Measurements from ENCODE around the gene MRPS7. TPM values are rescaled to one million over a fixed set of nuclear protein-coding genes. Genes with fewer than 3 reads are reported as not detected.
A peak's percentile ranks its signal among the peaks of the same experiment; 100 is the strongest.
"Not testable (repeated sequence)": the region's sequence is repeated elsewhere in the genome, so short reads cannot be mapped to it uniquely, and the experiment has no call there.

Gene MRPS7
- total RNA-seq, 1 experiment from 2014 or later = 48.8 TPM

DNA sequence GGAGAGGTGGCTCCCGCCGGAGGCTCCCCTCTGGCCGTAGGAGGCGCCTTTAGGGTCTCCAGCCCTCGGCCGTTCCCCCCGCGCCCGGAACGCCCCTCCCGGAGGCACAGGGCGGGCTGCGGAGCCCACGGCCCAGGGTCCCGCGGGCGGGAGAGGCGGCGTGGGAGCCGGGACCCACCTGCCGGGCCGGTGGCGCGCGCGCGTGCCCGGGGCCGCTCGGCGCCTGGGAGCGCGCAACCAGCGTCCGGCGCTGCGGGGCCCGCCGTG is 9.2 kb downstream of the MRPS7 start, which contains the start of gene MIF4GD:
Gene MIF4GD, minus strand, starts transcription at position 266 of the 267 bp plus-strand sequence. CDS start 1,036 bp downstream, outside the sequence.
- Histone ChIP-seq H3K36me3 (ENCODE audit: insufficient read depth, low read length) (peaks cover 14% of the 10 kb centered on the region), H3K9ac (ENCODE audit: low read length) (peak within 1 kb of the TSS; percentile 98), H2AFZ (ENCODE audit: low read length) (peak within 1 kb of the TSS; percentile 84), H3K9me3 (ENCODE audit: low read length) (no peaks in the 10 kb centered on the region), H3K27me3 (ENCODE audit: low read length) (no peaks in the 10 kb centered on the region), H3K4me2 (ENCODE audit: low read depth, low read length, poor library complexity, severe bottlenecking) (peak within 1 kb of the TSS; percentile 94), H4K20me1 (ENCODE audit: insufficient read depth, low read depth, low read length) (no peaks in the 10 kb centered on the region), H3K4me1 (ENCODE audit: low read length) (peaks cover 33% of the 10 kb centered on the region), H3K4me3 (ENCODE audit: low read length) (peak within 1 kb of the TSS; percentile 98), H3K27ac (ENCODE audit: low read length) (peak within 1 kb of the TSS; percentile 70), H3K79me2 (ENCODE audit: low read length) (peaks cover 20% of the 10 kb centered on the region), H3K9me2 (replicated peaks; ENCODE audit: insufficient read depth, low read length) (no peaks in the 10 kb centered on the region)
- DNase-seq = no peak

GRCh38 chr17:75271233-75271954 is 9.7 kb downstream of the MRPS7 start:
- Histone ChIP-seq H3K79me2 (ENCODE audit: low read length) (peaks cover 20% of the 10 kb centered on the region), H3K4me2 (ENCODE audit: low read depth, low read length, poor library complexity, severe bottlenecking) (peak overlapping the region; percentile 94), H4K20me1 (ENCODE audit: insufficient read depth, low read depth, low read length) (no peaks in the 10 kb centered on the region), H3K4me3 (ENCODE audit: low read length) (peak overlapping the region; percentile 97), H3K9ac (ENCODE audit: low read length) (peak overlapping the region; percentile 94), H3K27me3 (ENCODE audit: low read length) (no peaks in the 10 kb centered on the region), H3K36me3 (ENCODE audit: insufficient read depth, low read length) (peaks cover 12% of the 10 kb centered on the region), H3K9me2 (replicated peaks; ENCODE audit: insufficient read depth, low read length) (no peaks in the 10 kb centered on the region), H3K4me1 (ENCODE audit: low read length) (peaks cover 33% of the 10 kb centered on the region), H3K27ac (ENCODE audit: low read length) (peak overlapping the region; percentile 70), H3K9me3 (ENCODE audit: low read length) (no peaks in the 10 kb centered on the region), H2AFZ (ENCODE audit: low read length) (peak overlapping the region; percentile 59; the same call in 1 of the 2 replicates)
- peak; percentile 96 for DNase-seq

GRCh38 chr17:75271955-75272847 is 10.5 kb downstream of the MRPS7 start:
- no peaks in the 10 kb centered on the region for H4K20me1 ChIP-seq (ENCODE audit: insufficient read depth, low read depth, low read length)
- peak overlapping the region; percentile 94 for H3K9ac ChIP-seq (ENCODE audit: low read length)
- H3K79me2 ChIP-seq (ENCODE audit: low read length) = peaks cover 20% of the 10 kb centered on the region
- peak overlapping the region; percentile 59; the same call in 1 of the 2 replicates for H2AFZ ChIP-seq (ENCODE audit: low read length)
- H3K4me3 ChIP-seq (ENCODE audit: low read length) = peak overlapping the region; percentile 97
- peaks cover 33% of the 10 kb centered on the region for H3K4me1 ChIP-seq (ENCODE audit: low read length)
- no peaks in the 10 kb centered on the region for H3K9me3 ChIP-seq (ENCODE audit: low read length)
- peak; percentile 84 for DNase-seq
- no peaks in the 10 kb centered on the region for H3K9me2 ChIP-seq (replicated peaks; ENCODE audit: insufficient read depth, low read length)
- peak overlapping the region; percentile 94 for H3K4me2 ChIP-seq (ENCODE audit: low read depth, low read length, poor library complexity, severe bottlenecking)
- H3K27ac ChIP-seq (ENCODE audit: low read length) = peak overlapping the region; percentile 70
- no peaks in the 10 kb centered on the region for H3K27me3 ChIP-seq (ENCODE audit: low read length)
- peaks cover 16% of the 10 kb centered on the region for H3K36me3 ChIP-seq (ENCODE audit: insufficient read depth, low read length)

DNA sequence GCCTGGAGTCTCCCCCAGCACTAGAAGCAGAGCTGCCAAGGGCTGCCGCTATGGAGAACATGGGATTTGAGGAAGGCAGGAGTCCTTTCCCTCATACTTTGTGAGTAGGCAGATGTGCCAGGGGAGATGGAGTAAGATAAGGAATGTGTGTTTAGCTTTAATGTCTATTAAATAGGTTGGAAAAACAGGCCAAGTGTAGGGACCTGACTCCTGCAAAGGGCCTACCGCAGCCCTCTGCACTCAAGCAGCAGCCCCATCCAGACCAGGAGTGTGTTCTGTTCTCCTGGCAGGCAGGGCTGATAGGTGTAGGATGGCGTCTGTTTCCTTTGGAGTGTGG is 11.1 kb downstream of the MRPS7 start:
- H3K9me2 ChIP-seq (replicated peaks; ENCODE audit: insufficient read depth, low read length) = no peaks in the 10 kb centered on the region
- no peak overlapping the region for H2AFZ ChIP-seq (ENCODE audit: low read length)
- peaks cover 20% of the 10 kb centered on the region for H3K79me2 ChIP-seq (ENCODE audit: low read length)
- no peak for DNase-seq
- peaks cover 33% of the 10 kb centered on the region for H3K4me1 ChIP-seq (ENCODE audit: low read length)
- H3K27me3 ChIP-seq (ENCODE audit: low read length) = no peaks in the 10 kb centered on the region
- H3K4me2 ChIP-seq (ENCODE audit: low read depth, low read length, poor library complexity, severe bottlenecking) = peak overlapping the region; percentile 94
- H3K27ac ChIP-seq (ENCODE audit: low read length) = peak overlapping the region; percentile 70; the same call in 1 of the 2 replicates
- H3K9me3 ChIP-seq (ENCODE audit: low read length) = no peaks in the 10 kb centered on the region
- H3K4me3 ChIP-seq (ENCODE audit: low read length) = peak overlapping the region; percentile 97
- H3K9ac ChIP-seq (ENCODE audit: low read length) = peak overlapping the region; percentile 94
- peaks cover 20% of the 10 kb centered on the region for H3K36me3 ChIP-seq (ENCODE audit: insufficient read depth, low read length)
- no peaks in the 10 kb centered on the region for H4K20me1 ChIP-seq (ENCODE audit: insufficient read depth, low read depth, low read length)

DNA sequence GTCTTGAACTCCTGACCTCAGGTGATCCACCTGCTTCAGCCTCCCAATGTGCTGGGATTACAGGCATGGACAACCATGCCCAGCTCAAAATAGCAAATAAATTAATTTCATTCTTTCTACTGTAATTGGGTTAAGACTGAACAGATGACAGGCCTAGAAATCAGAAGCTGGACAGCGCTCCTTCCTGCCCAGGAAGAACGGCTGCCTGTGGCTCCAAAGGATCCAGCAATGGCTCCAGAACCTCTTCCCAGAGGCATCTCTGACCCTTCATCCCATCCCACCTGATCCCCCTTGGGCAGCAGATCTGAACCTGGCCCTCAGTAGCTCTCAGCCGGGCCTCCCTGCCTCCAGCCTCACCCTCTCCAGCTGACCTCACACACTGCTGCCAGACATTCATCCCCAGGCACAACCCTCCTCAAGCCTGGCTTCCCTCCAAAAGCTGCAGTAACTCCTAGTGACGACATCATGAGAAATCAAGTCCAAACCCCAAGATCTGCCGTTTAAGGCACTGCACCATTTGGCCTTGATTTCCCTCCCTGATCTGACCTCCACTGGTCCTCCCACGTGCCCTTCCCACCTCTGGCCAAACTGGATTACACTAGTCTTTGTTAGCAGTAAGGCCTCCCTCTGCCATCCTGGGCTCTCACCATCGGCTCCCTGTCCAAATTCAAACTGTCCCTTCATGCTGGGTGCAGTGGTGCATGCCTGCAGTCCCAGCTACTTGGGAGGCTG is 12.5 kb downstream of the MRPS7 start:
- Histone ChIP-seq H3K9ac (ENCODE audit: low read length) (no peak overlapping the region), H3K4me1 (ENCODE audit: low read length) (peaks cover 29% of the 10 kb centered on the region), H3K27ac (ENCODE audit: low read length) (no peak overlapping the region), H3K79me2 (ENCODE audit: low read length) (peaks cover 20% of the 10 kb centered on the region), H3K36me3 (ENCODE audit: insufficient read depth, low read length) (peaks cover 20% of the 10 kb centered on the region), H2AFZ (ENCODE audit: low read length) (no peak overlapping the region), H3K9me3 (ENCODE audit: low read length) (no peaks in the 10 kb centered on the region), H3K4me3 (ENCODE audit: low read length) (no peak overlapping the region), H4K20me1 (ENCODE audit: insufficient read depth, low read depth, low read length) (no peaks in the 10 kb centered on the region), H3K4me2 (ENCODE audit: low read depth, low read length, poor library complexity, severe bottlenecking) (no peak overlapping the region), H3K27me3 (ENCODE audit: low read length) (no peaks in the 10 kb centered on the region), H3K9me2 (replicated peaks; ENCODE audit: insufficient read depth, low read length) (no peaks in the 10 kb centered on the region)
- peak; percentile 37 for DNase-seq

GRCh38 chr17:75277664-75278071 is 16.0 kb downstream of the MRPS7 start:
- Histone ChIP-seq H3K27ac (ENCODE audit: low read length) (no peak overlapping the region), H3K9ac (ENCODE audit: low read length) (no peak overlapping the region), H3K4me1 (ENCODE audit: low read length) (peaks cover 12% of the 10 kb centered on the region), H3K9me2 (replicated peaks; ENCODE audit: insufficient read depth, low read length) (no peaks in the 10 kb centered on the region), H3K79me2 (ENCODE audit: low read length) (peaks cover 2% of the 10 kb centered on the region), H4K20me1 (ENCODE audit: insufficient read depth, low read depth, low read length) (no peaks in the 10 kb centered on the region), H3K27me3 (ENCODE audit: low read length) (no peaks in the 10 kb centered on the region), H3K36me3 (ENCODE audit: insufficient read depth, low read length) (peaks cover 26% of the 10 kb centered on the region), H3K9me3 (ENCODE audit: low read length) (no peaks in the 10 kb centered on the region), H3K4me3 (ENCODE audit: low read length) (no peak overlapping the region), H3K4me2 (ENCODE audit: low read depth, low read length, poor library complexity, severe bottlenecking) (no peak overlapping the region), H2AFZ (ENCODE audit: low read length) (no peak overlapping the region)
- DNase-seq = no peak

DNA sequence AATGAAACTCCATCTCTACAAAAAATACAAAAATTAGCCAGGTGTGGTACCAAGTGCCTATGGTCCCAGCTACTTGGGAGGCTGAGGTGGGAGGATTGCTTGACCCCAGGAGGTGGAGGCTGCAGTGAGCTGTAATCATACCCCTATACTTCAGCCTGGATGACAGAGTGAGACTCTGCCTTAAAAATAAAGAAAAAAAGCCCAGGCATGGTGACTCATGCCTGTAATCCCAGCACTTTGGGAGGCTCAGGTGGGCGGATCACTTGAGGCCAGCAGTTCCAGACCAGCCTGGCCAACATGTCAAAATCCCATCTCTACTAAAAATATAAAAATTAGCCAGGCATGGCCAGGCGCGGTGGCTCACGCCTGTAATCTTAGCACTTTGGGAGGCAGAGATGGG is 18.5 kb downstream of the MRPS7 start:
- H4K20me1 ChIP-seq (ENCODE audit: insufficient read depth, low read depth, low read length); H3K27ac ChIP-seq (ENCODE audit: low read length); H3K9ac ChIP-seq (ENCODE audit: low read length); H2AFZ ChIP-seq (ENCODE audit: low read length); H3K27me3 ChIP-seq (ENCODE audit: low read length); H3K4me3 ChIP-seq (ENCODE audit: low read length); H3K79me2 ChIP-seq (ENCODE audit: low read length); H3K9me2 ChIP-seq (replicated peaks; ENCODE audit: insufficient read depth, low read length); H3K4me1 ChIP-seq (ENCODE audit: low read length); H3K9me3 ChIP-seq (ENCODE audit: low read length); H3K4me2 ChIP-seq (ENCODE audit: low read depth, low read length, poor library complexity, severe bottlenecking); DNase-seq: not testable (repeated sequence)
- peaks cover 18% of the 10 kb centered on the region for H3K36me3 ChIP-seq (ENCODE audit: insufficient read depth, low read length)

DNA sequence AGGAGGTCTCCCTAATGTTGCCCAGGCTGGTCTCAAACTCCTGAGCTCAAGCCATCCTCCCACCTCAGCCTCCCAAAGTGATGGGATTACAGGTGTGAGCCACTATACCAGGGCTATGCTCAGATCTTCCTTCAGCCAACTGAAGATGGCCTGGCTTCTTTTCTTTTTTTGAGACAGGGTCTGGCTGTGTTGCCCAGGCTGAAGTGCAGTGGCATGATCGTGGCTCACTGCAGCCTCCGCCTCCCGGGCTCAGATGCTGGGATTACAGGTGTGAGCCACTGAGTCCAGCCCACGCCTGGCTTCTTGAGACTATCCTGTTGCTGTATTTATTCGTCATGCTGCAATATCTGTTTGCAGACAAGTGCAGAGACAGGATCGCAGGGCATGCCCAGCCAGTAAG is 23.4 kb downstream of the MRPS7 start:
- Histone ChIP-seq H3K9me2 (replicated peaks; ENCODE audit: insufficient read depth, low read length) (no peaks in the 10 kb centered on the region), H3K79me2 (ENCODE audit: low read length) (peaks cover 39% of the 10 kb centered on the region), H3K27ac (ENCODE audit: low read length) (no peak overlapping the region), H3K27me3 (ENCODE audit: low read length) (no peaks in the 10 kb centered on the region), H3K9me3 (ENCODE audit: low read length) (no peaks in the 10 kb centered on the region), H3K4me1 (ENCODE audit: low read length) (peaks cover 15% of the 10 kb centered on the region), H3K4me3 (ENCODE audit: low read length) (no peak overlapping the region), H3K9ac (ENCODE audit: low read length) (no peak overlapping the region), H2AFZ (ENCODE audit: low read length) (no peak overlapping the region), H3K4me2 (ENCODE audit: low read depth, low read length, poor library complexity, severe bottlenecking) (no peak overlapping the region), H4K20me1 (ENCODE audit: insufficient read depth, low read depth, low read length) (no peaks in the 10 kb centered on the region), H3K36me3 (ENCODE audit: insufficient read depth, low read length) (peaks cover 23% of the 10 kb centered on the region)
- no peak for DNase-seq
